BJ (cell line): ENCODE results near the gene ROR1. TPM values are rescaled to one million over a fixed set of nuclear protein-coding genes. Genes with fewer than 3 reads are reported as not detected.

Experiments used
- CTCF ChIA-PET: fragments of 350-600 bp; formaldehyde crosslinking; extraction: SDS; loops from one replicate; lab custom pipeline; 2021; ENCODE audit warnings: antibody characterized with exemption, inconsistent platforms; lab: Yijun Ruan, JAX
- POLR2A ChIA-PET: fragments of 300-600 bp; sonication (Branson Sonifier 250); formaldehyde crosslinking; extraction: SDS; loops from one replicate; lab custom pipeline; 2021; ENCODE audit warnings: antibody characterized with exemption; lab: Charles Lee
- DNase-seq: peaks from one replicate; pipeline ENCODE4 v3.0.0-alpha.2; 2011; ENCODE audit warnings: low read depth
- H3K27me3 ChIP-seq: 2 replicates; pipeline ENCODE4 v1.6.0; 2011; ENCODE audit warnings: low read length; ENCODE audit not compliant: control insufficient read depth, insufficient read depth
- H3K36me3 ChIP-seq: 2 replicates; pipeline ENCODE4 v1.5.1; 2011; ENCODE audit warnings: low read length; ENCODE audit not compliant: control insufficient read depth, insufficient read depth
- H3K4me3 ChIP-seq: 2 replicates; pipeline ENCODE4 v1.5.1; 2011; ENCODE audit warnings: low read depth, mild to moderate bottlenecking, control low read depth, low read length
- polyA plus RNA-seq: library from polyadenylated mRNA; depleted of rRNA; stranded (reverse); fragments of >200 nt; gene quantifications from 2 replicates; pipeline ENCODE4 v1.2.3, GENCODE V29; 2011
- TF ChIP-seq, protein P1 (sequence below): IDR thresholded peaks from 2 replicates; pipeline ENCODE4 v1.5.1; 2011; ENCODE audit warnings: low read depth, mild to moderate bottlenecking, control low read depth, inconsistent platforms, low read length, moderate library complexity; ENCODE audit not compliant: insufficient read depth

Gene ROR1
- polyA plus RNA-seq, 1 experiment = 4.6 TPM

DNA sequence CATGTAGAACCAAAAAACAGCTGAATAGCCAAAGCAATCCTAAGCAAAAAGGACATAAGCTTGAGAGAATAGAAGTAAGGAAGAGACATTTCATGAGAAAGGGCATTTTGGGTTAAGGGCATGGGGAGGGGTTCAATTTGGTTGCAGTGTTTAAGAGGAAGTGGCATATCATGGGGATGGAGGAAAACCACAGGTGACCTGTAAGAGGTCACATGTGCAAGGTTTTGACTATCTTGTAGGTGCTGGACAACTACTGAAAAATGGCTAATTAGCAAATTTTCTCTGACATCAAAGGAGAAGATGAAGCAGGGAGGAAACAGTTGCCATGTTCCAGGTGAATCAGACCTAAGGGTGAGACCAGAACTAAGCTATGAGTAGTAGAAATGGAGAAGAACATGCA lies 31.3 kb upstream of the ROR1 start:
- DNase-seq = no peak
- ChIA-PET CTCF (no interaction called here), POLR2A (no interaction called here)
- Histone ChIP-seq H3K27me3 (peaks cover 4% of the 10 kb centered on the region), H3K36me3 (no peaks in the 10 kb centered on the region), H3K4me3 (no peak overlapping the region)
- TF ChIP-seq, protein P1, sequence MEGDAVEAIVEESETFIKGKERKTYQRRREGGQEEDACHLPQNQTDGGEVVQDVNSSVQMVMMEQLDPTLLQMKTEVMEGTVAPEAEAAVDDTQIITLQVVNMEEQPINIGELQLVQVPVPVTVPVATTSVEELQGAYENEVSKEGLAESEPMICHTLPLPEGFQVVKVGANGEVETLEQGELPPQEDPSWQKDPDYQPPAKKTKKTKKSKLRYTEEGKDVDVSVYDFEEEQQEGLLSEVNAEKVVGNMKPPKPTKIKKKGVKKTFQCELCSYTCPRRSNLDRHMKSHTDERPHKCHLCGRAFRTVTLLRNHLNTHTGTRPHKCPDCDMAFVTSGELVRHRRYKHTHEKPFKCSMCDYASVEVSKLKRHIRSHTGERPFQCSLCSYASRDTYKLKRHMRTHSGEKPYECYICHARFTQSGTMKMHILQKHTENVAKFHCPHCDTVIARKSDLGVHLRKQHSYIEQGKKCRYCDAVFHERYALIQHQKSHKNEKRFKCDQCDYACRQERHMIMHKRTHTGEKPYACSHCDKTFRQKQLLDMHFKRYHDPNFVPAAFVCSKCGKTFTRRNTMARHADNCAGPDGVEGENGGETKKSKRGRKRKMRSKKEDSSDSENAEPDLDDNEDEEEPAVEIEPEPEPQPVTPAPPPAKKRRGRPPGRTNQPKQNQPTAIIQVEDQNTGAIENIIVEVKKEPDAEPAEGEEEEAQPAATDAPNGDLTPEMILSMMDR = no peak

DNA sequence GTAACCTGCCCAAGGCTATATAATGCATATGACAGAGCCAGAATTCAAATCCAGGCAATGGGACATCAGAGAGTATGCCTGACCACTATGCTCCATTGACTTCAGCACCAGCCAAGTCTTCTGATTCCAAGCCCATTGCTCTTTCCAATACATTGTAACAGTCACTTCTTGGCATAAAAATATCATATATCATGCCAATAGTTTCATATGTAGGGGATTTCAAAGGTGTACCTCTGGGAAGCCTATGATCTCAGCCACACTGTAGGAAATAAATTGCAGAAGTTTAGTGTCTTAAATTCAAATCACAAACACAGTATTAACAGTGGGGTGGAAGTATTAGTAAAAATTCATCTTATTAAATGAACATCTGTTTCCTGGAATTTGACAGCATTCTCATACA lies 30.0 kb upstream of the ROR1 start:
- ChIA-PET CTCF (no interaction called here), POLR2A (no interaction called here)

DNA sequence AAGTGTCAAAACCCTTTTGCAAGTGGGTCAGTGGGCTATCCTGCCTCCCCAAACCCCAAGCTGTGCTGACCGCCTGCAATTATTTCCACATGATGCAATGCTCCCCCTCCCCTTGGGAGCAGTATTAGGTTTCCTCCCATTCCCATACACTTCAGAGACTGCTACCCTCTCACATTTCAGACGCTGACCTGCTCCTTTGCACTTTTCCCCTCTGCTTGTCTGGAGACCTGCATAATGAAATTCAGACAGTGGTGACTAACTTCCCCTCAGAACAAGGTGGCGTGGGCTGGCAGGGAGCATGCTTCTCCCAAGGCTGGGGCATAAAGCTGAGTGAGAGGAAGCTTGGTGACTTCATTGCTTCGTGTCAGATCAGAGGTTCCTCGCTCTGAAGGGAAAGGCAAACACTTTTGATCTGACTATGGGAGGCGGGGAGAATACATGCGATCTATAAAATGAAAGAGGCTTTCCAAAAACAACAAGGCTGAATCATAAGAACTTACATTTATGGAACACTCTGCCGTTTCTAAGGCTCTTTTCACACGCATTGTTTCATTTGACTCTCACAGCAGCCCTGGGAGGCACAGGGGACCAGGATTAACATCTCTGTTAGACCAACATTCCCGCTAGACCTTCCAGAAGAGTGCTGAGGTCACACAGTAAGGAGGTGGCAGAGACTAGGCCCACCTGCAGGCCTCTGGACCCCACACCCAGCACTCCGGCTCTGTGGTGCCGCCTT lies 27.5 kb upstream of the ROR1 start:
- TF ChIP-seq, protein P1 = no peak
- Histone ChIP-seq H3K27me3 (peaks cover 4% of the 10 kb centered on the region), H3K36me3 (no peaks in the 10 kb centered on the region), H3K4me3 (no peak overlapping the region)
- POLR2A ChIA-PET = no interaction called here
- CTCF ChIA-PET = no interaction called here
- DNase-seq = peak; percentile 67

More for the DNA sequence above, 30.0 kb upstream of the ROR1 start:
- TF ChIP-seq, protein P1 = no peak
- DNase-seq = no peak
- Histone ChIP-seq H3K36me3 (no peaks in the 10 kb centered on the region), H3K4me3 (no peak overlapping the region), H3K27me3 (peaks cover 4% of the 10 kb centered on the region)

DNA sequence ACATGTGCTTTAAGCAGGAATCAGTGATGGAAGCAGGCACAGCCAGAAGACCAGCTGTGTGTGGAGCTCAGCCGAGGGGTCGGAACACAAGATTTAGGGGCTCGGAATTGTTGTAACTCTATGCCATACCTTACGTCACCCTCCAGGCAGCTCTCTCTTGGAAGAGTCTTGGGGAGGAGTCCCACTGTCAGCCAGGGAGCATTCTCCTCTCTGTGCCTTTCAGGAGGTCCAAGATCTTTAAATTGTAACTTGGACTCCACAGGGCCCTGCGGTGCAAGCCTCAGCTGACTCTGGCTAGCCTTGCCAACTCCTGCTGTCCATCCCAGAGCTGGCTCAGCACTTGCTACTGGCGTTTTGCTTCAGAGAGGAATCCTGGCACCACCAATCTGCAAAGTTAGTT lies 26.4 kb upstream of the ROR1 start:
- no peak for DNase-seq
- POLR2A ChIA-PET = no interaction called here
- Histone ChIP-seq H3K36me3 (no peaks in the 10 kb centered on the region), H3K4me3 (no peak overlapping the region), H3K27me3 (peaks cover 4% of the 10 kb centered on the region)
- CTCF ChIA-PET = interaction anchor here (1.2 kb wide), 1 partner anchor 29 kb away, joined by 3 read pairs; no protein-coding TSS in a partner anchor
- TF ChIP-seq, protein P1 = no peak

DNA sequence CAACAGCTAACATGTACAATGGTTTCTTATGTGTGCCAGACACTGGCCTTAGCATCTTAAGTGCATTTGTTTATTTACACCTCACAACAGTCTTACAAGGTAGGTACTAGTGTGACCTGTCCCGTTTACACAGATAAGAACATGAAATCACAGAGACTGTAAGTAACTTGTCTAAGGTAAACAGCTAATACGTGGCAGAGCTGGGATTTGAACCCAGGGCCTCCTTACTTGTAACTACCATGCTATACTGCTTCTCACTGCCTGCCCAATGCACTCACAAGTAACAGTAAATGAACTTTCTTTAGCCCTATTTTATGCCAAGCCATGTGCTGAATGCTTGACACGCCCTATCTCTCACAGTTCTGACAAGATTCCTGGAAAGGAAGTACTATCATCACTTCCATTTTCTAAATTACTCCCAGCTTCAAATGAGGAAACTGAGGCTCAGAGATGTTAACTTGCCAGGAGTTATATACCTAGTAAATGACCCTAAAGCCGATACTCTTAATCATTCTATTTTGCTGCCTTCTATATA lies 25.7 kb upstream of the ROR1 start:
- TF ChIP-seq, protein P1 = no peak
- no peak for DNase-seq
- CTCF ChIA-PET = interaction anchor here (0.7 to 1.2 kb wide), 3 partner anchors 12 to 30 kb away, joined by 3 read pairs; no protein-coding TSS in a partner anchor
- H3K4me3 ChIP-seq = no peak overlapping the region
- POLR2A ChIA-PET = no interaction called here
- no peaks in the 10 kb centered on the region for H3K36me3 ChIP-seq
- peaks cover 4% of the 10 kb centered on the region for H3K27me3 ChIP-seq
